ENCODE data around the gene RPL29.

The RPL29 gene

GRCh38 chr3:52028572-52028971, 32.9 kb upstream of the RPL29 start:
- intact Hi-C loops (cut with DNase I): no loop called here
- DNase-seq: peak; percentile 63 to 97 (median 84)

DNA sequence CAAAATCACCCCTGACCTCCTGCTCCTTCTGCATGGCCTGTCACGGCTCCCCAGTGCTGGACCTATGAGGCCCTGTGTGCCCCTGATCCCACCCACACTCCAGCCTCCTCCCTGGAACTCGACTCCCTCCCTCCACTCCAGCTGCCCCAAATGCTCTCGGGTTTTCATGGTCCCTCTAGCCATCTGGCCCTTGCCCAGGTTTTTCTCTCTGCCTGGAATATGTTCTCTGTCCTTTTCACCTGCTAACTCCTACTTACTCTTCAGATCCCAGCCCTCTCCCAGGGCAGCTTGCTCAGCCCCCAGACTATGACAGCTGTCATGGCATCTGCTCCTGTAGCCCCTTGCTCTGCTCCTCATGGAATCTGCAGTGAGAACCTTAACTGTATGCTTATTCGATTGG, 30.3 kb upstream of the RPL29 start:
- no peak for DNase-seq
- intact Hi-C loops (cut with DNase I): no loop called here

GRCh38 chr3:52025453-52025852, 29.8 kb upstream of the RPL29 start:
- no peak for DNase-seq
- intact Hi-C loops (cut with DNase I): no loop called here

DNA sequence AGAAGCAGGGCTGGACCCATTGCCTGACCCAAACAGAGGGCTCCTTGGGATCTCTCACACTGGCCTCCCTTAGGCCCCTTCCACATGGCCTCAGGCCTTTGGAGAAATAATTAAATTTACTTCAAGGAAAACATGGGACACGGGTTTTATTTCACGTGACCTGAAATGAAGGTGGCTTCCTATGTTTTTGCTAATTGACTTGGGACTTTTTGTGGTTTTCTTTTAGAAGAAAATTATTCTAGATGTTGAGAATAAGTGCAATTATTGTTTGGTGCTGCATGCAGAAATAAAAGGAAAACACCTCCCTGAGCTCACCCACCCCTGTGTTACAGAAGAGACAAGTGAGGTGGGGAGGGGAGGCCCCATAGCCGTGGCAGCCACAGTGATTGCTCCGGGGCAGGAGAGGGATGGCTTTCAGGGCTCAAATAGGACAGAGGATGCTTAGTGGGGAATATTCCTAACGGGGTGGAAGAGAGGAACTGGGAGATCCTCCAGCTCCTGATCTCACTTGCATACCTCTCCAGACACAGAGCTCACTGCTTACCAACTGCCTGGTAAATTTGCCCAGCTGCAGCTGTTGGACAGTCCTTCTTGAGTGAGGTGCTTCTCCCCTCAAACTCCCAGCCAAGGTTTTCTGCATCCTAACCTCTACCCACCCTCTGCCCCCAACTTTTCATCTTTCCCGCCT, 29.2 kb upstream of the RPL29 start:
- intact Hi-C loops (cut with DNase I): no loop called here
- DNase-seq: no peak

DNA sequence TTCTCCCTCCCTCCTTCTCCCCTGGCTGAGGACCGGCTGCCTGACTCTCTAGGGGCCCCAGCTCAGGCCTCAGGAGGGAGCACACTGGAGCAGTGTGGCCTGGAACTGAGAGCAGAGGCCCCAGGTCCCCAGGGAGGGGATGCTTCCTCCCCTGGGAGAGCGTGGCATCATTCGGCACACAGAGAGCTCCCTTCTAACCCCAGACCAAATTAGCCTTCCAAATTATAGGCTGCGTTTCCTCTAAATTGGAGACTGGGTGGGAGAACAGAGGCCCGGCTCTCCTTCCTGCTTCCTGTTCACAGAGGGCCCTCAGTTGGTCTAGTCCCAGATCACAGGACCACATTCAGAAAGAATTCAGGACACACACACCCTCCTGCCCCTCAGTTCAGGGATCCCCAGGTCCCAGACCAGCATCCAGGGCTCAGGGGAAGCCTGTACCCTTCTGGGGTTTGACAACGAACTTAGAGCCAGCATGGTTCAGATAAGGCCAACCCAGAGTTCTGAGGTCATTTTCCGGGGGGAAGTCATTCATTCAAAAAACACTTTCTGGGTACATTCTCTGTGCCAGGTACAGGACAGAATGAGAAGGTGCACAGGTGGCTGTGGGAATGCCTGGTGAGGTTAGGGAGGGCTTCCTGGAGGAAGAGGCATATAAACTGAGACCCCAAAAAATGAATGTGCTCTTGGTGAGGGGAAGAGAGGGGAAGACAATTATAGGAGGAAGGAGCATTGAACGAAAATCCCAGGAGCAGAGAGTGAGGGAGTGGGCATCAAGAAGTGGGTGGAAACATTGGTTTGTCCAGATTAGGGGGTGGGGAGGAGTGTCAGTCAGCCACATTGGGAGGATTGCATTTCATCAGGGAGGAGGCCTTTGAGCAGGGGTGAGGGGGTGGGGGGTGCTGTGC, 28.4 kb upstream of the RPL29 start:
- no peak for DNase-seq
- intact Hi-C loops (cut with DNase I): no loop called here

DNA sequence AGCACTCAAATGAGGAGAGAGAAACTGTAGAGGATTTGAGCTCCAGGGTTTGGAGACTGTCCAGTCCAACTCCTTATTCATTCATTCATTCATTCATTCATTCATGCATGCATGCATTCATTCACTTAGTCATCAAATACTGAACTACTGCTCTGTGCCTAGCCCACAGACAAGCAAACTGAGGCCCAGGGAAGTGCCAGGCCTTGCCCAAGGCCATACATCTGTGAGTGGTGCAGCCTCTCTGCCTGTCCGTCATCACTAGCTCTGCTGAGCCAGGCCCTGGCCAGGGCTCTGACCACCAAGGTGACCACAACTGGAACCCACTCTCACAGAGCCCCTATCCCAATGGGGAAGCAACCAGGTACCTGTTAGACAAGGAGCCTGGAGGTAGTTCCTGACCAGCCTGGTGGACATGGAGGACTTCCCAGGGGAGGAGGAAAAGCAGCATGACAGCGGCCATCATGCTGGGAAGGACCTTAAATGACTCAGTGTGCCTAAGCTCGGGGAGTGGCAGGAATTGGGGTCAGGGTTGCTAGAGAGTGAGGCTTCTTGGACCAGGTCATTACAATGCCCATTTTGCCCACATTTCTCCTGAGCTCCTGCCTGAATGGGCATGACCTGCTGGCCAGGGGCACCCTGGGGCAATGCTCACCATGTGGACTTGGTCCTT, 27.5 kb upstream of the RPL29 start:
- DNase-seq: no peak
- intact Hi-C loops (cut with DNase I): no loop called here

GRCh38 chr3:52022323-52023100, 26.8 kb upstream of the RPL29 start:
- intact Hi-C loops (cut with DNase I): no loop called here

DNA sequence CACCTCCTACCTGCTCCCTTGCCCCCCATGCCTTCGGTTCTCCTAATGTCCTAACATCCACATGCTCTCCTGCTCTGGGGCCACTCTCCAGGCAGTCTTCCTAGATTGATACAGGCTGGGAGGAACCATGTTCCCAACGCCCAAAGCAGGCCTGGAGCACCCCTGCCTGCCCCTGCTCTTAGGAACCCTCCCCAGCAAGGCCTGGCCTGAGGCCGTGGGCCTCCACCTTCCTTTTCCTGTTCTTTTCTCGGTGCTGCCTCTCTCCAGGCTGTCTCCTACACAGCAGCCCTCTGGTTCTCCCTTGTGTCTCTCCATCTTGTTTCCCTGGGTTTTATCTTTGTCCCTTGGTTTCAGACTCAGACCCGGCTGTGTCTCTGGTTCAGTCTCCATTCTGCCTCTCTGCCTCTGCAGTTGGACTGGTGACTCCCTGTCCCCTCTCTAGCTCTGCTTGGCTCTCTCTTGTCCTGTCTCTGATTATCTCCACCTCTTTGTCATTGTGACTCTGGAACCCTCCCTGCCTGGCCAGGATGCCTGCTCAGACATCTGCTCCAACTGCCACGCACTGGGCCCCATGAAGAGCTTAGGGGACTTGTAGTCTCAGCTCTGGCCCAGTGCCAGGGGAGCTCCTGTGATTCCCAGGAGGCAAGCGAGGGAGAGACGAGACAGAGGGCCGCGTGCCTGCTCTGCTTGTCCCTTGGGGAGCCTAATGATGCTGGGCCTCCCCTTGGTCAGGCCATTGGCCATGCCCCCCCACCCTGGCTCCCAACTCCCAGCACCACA, 26.0 kb upstream of the RPL29 start:
- DNase-seq: peak in 5 of 10 donors; percentile 39 to 90 (median 83)
- intact Hi-C loops (cut with DNase I): no loop called here

More at GRCh38 chr3:52022323-52023100, 26.8 kb upstream of the RPL29 start:
- DNase-seq: peak in 6 of 10 donors; percentile 39 to 94 (median 72)

- peak in 1 of 10 donors; percentile 64 for DNase-seq
- intact Hi-C loops (cut with DNase I): no loop called here
Measured at GRCh38 chr3:52020796-52021195, 25.1 kb upstream of the RPL29 start.

DNA sequence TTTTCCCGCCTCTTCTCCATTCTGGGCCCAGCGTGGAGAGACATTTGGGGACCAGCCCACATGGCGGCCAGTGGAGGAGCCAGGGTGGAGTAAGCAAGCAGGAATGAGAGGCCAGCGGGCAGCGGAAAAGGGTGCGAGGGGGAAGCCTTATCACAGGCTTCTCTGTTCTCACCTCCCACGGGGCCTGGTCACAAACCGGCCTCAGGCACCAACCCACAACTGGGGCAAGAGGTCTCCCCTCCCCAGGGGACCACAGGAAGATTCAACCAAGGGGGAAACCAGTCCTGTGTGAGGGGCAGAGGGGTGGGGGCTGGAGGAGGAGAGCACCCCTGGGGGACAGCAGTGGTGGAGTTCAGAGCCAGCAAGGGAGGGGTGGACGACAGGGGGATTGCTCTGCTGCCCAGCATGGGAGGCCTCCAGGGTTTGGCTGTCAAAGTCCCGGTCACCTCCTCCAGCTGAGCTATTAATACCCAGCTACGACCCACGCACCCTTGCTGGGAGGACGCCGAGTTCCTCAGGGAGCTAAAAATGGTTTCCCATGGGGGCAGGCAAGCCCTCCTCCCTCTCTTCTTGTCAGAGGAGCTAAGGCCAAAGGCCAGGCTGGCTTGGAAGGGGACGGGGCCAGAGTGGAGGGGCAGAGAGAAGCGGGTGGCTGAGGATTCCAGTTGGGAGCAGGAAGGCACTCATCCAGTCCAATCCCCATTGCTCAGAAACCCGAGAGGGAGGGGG, 23.8 kb upstream of the RPL29 start:
- intact Hi-C loops (cut with DNase I): no loop called here
- peak in 1 of 10 donors; percentile 76 for DNase-seq

DNA sequence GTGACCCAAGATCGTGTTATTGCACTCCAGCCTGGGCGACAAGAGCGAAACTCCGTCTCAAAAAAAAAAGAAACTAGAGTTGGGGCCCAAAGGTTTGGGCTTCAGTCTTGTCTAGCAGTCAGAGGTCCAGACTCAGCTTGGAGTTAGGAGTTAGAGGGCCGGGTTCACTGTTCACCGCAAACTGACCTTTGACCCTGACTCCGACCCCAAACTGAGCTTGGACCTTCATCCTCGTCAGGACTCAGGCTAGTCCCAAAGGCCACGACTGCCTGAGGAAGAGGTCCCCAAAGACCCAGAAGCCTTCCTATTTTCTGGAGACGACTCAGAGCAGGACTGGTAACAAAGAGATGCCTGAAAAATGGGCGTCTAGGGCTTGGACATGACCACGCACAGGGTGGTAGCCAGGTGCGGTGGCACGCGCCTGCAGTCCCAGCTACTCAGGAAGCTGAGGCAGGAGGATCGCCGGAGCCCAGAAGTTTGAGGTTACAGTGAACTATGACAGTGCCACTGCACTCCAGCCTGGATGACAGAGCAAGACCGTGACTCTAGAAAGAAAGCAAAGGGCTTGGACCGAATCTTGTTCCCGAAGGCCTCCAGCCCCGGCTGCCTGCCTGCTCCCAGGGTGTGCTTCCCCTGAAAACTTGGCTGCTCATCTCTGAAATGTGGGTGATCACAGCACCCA, 22.8 kb upstream of the RPL29 start:
- intact Hi-C loops (cut with DNase I): no loop called here

GRCh38 chr3:52017586-52017985, 21.9 kb upstream of the RPL29 start:
- peak in 2 of 10 donors; percentile 55 to 81 for DNase-seq
- intact Hi-C loops (cut with DNase I): no loop called here

More for the DNA sequence above, 22.8 kb upstream of the RPL29 start:
- peak in 1 of 10 donors; percentile 46 for DNase-seq

DNA sequence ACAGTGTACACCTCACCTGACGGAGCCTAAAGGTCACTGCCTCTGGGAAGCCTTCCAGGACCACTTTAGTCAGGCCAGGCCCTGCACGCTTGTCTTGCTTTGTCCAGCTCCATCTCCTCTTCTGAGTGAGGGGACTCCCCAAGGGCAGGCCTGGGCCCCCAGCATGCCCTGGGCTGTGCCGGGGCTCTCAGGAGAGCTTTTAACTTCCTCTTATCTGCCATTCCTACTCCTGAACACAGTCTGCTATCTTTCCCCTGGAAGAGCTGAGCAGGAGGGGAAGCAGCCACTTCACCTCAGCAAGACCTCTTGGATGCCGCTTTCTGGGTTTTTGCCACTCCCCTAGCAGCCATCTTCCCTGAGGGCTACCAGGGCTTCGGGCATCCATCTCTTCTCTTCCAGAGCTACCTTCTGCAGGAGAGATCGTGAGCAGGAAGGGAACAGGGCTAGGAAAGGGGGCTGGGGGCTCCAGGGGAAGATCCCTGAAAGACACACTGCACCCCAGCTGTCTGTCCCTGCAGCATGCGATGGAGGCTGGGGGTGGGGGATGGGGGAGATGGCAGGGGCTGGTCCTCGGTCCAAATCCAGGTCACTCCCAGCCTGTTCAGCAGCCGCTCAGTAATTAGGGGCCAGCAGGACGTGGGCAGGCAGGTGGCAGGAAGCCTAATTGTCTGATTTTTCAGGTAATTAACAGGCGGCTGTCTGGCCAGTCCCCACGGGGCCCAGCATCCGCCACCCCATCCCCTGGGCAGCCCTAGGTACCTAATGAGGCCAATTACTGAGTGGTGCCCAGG, 19.9 kb upstream of the RPL29 start:
- DNase-seq: peak in 1 of 10 donors; percentile 33
- intact Hi-C loops (cut with DNase I): no loop called here

DNA sequence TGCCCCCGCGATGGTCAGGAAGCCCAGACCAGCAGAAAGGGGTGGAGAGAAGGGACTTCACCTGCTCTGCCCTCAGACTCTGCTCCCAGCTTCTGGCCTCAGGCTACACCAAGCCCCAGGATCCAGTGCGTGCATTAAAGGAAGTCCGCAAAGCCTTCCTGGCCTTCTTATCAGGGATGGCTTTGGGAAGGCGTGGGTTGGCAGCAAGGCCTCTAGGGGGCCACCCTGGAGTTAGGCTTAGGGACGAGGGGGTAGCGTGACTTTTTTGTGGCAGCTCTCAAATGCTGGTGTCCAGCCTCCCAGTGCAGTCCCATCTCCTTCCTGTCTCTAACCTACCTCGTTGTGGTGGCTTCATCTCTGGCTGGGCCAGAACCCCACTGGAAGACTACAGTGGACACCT, 18.9 kb upstream of the RPL29 start:
- peak in 3 of 10 donors; percentile 40 to 66 (median 46) for DNase-seq
- intact Hi-C loops (cut with DNase I): no loop called here

DNA sequence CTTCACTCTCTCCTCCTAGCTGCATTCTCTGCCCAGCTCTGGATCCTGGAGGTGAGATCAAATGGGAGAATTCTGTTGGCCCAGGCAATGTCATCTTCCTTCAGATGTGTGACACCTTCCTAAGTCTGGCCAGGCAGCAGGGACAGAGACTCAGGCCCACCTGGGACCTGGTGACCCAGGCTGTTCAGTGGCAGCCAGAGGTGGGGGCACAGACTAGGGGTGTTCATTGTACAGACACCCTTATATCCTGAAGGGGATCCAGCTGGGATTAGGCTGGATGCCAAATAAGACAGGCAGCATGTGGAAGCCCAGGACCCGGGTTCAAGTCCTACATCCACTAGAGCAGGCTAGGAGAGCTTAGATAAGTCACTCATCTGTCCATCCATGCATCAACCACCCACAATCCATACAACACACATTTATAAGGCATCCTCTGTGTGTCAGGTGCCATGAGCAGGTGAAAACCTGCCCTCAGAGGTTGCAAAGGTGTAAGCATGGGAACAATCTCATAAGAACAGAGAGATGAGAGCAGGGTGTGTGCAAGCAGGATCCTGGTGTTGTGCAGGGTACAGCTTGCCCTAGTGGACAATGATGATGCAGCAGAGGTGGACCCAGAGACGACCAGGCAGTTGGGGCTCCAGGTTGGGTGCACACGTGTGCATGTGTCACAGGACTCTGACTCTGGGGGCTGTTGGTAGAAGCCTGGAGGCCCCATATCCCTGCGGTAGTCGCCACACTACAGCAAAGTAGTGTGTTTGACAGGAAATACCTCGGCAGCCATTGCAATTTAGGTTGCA, 18.3 kb upstream of the RPL29 start:
- intact Hi-C loops (cut with DNase I): no loop called here
- DNase-seq: peak in 1 of 10 donors; percentile 67

DNA sequence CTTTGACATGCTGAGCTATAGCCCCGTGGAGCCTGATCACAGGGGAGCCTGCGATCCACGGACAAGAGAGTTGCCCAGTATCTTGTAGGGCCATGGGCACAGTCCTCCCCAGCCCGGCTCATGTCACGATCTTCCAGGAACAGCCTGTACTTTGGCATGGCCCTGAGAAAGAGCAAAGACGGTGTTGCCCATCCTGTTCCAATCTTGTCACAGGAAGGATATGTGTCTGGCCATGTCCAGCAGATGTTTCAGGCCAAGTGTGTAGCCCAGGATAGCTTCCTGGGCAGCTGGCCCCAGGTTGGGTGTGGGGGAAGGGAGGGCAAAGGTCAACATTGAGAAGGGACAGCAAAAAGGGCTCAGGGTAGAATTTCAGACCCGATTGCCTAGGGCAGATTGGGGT, 17.0 kb upstream of the RPL29 start:
- intact Hi-C loops (cut with DNase I): no loop called here
- DNase-seq: peak in 1 of 10 donors; percentile 35

DNA sequence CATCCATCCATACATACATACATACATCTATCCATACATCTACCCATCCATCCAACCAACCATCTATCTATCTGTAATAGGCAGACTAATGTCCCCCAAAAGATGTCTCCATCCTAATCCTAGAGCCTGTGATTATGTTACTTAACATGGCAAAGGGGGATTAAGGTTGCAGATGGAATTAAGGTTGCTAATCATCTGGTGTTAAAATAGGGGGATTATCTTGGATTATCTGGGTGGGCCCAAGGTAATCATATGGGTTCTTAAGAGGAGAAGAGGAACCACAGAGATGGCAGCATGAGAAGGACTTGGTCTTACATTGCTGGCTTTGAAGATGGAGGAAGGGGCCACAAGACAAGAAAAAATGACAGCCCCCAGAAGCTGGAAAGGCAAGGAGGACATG, 14.7 kb upstream of the RPL29 start:
- intact Hi-C loops (cut with DNase I): no loop called here
- no peak for DNase-seq

Measured in posterior cingulate gyrus (tissue), 11 donors.